Measurements from ENCODE around the gene TMC6. TPM values are rescaled to one million over a fixed set of nuclear protein-coding genes. Genes with fewer than 3 reads are reported as not detected.

Gene TMC6
- total and polyA plus RNA-seq, 2 donors = 19.5 to 23.4 TPM

DNA sequence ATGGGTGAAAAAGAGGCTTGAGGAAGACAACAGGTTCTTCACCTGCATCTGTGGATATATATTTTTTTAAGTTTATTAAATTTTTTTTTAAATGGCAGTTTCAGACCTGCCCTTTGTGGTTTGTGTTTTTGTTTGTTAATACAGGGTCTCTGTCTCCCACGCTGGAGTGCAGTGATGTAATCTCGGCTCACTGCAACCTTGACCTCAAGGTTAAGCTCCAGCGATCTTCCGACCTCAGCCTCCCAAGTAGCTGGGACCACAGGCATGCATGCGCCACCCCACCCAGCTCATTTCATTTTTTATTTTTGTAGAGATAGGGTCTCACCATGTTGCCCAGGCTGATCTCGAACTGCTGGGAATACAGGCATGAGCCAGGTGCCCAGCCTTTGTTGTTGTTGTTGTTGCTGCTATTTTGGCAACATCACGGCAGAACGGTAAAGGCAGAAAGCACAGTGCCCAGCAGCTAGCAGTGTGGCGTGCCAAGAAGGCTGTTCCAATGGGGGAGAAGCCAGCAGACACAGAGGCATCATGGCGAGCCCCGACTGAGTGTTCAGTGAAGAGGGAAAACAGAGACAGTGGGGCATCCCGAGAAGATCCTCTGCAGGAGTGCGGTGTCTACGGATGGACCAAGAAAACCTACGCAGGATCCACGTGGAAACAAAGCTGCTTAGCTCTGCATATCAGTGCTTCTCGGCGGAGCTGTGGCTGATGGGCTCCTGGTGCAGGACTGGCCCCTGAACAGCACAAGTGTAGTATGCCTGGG, 19.6 kb downstream of the TMC6 start:
- 73% methylated on average over 18 of the region's 18 CpGs for WGBS
- H3K4me1 ChIP-seq (ENCODE audit: insufficient read depth) = peaks cover 2% of the 10 kb centered on the region
- H3K36me3 ChIP-seq (ENCODE audit: insufficient read depth) = no peaks in the 10 kb centered on the region
- no peak overlapping the region for H3K4me3 ChIP-seq (ENCODE audit: low read depth, low read length)
- no peak for DNase-seq (ENCODE audit: extremely low spot score)
- no peak overlapping the region for H3K27ac ChIP-seq (ENCODE audit: low read depth)

- no peak for DNase-seq (ENCODE audit: extremely low spot score)
- WGBS = 94% methylated on average over 21 of the region's 21 CpGs
- no peak overlapping the region for H3K4me3 ChIP-seq (ENCODE audit: low read depth, low read length)
- H3K27ac ChIP-seq (ENCODE audit: low read depth) = no peak overlapping the region
- no peaks in the 10 kb centered on the region for H3K36me3 ChIP-seq (ENCODE audit: insufficient read depth)
- peaks cover 2% of the 10 kb centered on the region for H3K4me1 ChIP-seq (ENCODE audit: insufficient read depth)
Measured at GRCh38 chr17:78107976-78108725, 20.4 kb downstream of the TMC6 start.

- WGBS = 66% methylated on average over 10 of the region's 10 CpGs
- no peak overlapping the region for H3K27ac ChIP-seq (ENCODE audit: low read depth)
- peaks cover 2% of the 10 kb centered on the region for H3K4me1 ChIP-seq (ENCODE audit: insufficient read depth)
- H3K4me3 ChIP-seq (ENCODE audit: low read depth, low read length) = no peak overlapping the region
- no peaks in the 10 kb centered on the region for H3K36me3 ChIP-seq (ENCODE audit: insufficient read depth)
- DNase-seq (ENCODE audit: extremely low spot score) = no peak
Measured at GRCh38 chr17:78107457-78107856, 21.1 kb downstream of the TMC6 start.

DNA sequence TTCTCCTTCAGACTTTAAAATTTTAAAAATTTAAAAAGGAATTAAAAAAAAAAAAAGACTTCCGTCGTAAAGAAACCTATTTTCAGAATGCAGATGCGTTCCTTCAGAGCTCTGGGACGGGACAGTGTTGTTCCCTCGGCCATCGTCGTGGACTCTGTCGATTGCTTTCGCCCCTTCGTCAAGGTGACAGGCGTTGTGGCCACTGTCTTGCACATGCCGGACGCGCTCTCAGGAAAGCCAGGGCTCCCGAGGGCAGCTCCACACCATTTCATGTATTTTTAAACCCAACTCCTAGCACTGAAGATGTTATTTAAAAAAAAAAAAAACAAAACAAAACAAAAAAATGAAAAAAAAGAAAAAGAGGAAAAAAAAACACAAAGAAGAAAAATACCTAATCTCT, 22.3 kb downstream of the TMC6 start:
- H3K36me3 ChIP-seq (ENCODE audit: insufficient read depth) = no peaks in the 10 kb centered on the region
- peaks cover 2% of the 10 kb centered on the region for H3K4me1 ChIP-seq (ENCODE audit: insufficient read depth)
- no peak for DNase-seq (ENCODE audit: extremely low spot score)
- no peak overlapping the region for H3K27ac ChIP-seq (ENCODE audit: low read depth)
- no peak overlapping the region for H3K4me3 ChIP-seq (ENCODE audit: low read depth, low read length)
- WGBS = 86% methylated on average over 15 of the region's 15 CpGs

- Histone ChIP-seq H3K4me1 (ENCODE audit: insufficient read depth) (peaks cover 2% of the 10 kb centered on the region), H3K4me3 (ENCODE audit: low read depth, low read length) (no peak overlapping the region), H3K36me3 (ENCODE audit: insufficient read depth) (no peaks in the 10 kb centered on the region), H3K27ac (ENCODE audit: low read depth) (no peak overlapping the region)
- DNase-seq (ENCODE audit: extremely low spot score) = no peak
- 55% methylated on average over 13 of the region's 13 CpGs for WGBS
Measured at GRCh38 chr17:78105551-78105950, 23.0 kb downstream of the TMC6 start.

DNA sequence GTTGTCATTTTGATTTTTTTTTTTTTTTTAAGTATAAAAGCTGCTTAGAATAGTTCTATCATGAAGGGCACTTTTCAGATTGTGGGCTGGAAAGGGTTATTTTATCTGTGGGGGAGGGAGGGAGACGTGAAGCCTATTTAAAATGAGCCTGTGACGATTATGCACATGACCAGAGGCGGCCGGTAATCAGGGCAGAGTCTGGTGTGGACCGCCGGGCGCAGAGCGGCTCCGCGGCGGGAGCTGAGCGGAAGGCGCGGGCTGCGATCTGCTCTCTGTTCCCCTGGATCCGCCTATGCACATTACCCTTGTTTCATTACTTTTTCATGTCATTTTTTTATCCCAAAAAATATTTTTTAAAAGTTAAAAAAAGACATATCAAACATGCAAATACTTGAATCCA, 23.5 kb downstream of the TMC6 start:
- DNase-seq (ENCODE audit: extremely low spot score) = no peak
- no peak overlapping the region for H3K27ac ChIP-seq (ENCODE audit: low read depth)
- H3K4me3 ChIP-seq (ENCODE audit: low read depth, low read length) = no peak overlapping the region
- 82% methylated on average over 16 of the region's 16 CpGs for WGBS
- H3K4me1 ChIP-seq (ENCODE audit: insufficient read depth) = peaks cover 2% of the 10 kb centered on the region
- H3K36me3 ChIP-seq (ENCODE audit: insufficient read depth) = no peaks in the 10 kb centered on the region

DNA sequence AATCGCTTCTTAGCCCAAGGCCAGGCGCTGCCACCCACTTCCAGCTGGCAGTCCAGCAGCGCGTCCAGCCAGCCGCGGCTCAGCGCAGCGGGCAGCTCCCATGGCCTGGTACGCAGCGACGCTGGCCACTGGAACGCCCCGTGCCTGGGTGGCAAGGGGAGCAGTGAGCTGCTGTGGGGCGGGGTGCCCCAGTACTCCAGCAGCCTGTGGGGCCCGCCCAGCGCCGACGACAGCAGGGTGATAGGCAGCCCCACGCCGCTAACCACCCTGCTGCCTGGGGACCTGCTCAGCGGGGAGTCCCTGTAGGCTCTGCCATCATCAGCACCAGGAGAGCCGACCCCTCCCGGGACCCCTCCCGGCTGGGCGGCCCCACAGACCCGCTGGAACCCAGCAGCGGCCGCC, 24.0 kb downstream of the TMC6 start:
- DNase-seq (ENCODE audit: extremely low spot score) = no peak
- WGBS = 97% methylated on average over 28 of the region's 28 CpGs
- no peak overlapping the region for H3K27ac ChIP-seq (ENCODE audit: low read depth)
- no peaks in the 10 kb centered on the region for H3K36me3 ChIP-seq (ENCODE audit: insufficient read depth)
- no peak overlapping the region for H3K4me3 ChIP-seq (ENCODE audit: low read depth, low read length)
- peaks cover 2% of the 10 kb centered on the region for H3K4me1 ChIP-seq (ENCODE audit: insufficient read depth)

DNA sequence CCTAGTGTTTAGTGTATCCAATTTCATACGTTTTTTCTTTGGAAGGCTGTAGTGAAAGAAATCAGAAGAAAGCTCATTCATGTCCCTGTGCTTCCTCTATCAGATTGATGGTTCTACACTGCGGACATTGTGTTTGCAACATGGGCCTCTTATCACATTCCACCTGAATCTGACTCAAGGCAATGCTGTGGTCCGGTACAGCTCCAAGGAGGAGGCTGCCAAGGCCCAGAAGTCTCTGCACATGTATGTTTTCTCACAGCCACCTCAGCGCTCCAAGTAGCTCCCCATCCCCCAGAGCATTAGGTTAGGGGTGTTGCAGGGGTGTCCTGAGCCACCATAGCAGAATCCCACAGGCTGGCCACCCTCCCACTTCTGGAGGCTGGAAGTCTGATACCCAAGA, 25.2 kb downstream of the TMC6 start:
- Histone ChIP-seq H3K27ac (ENCODE audit: low read depth) (no peak overlapping the region), H3K36me3 (ENCODE audit: insufficient read depth) (no peaks in the 10 kb centered on the region), H3K4me1 (ENCODE audit: insufficient read depth) (peaks cover 2% of the 10 kb centered on the region), H3K4me3 (ENCODE audit: low read depth, low read length) (no peak overlapping the region)
- DNase-seq (ENCODE audit: extremely low spot score) = no peak
- 57% methylated on average over 4 of the region's 4 CpGs for WGBS

GRCh38 chr17:78101542-78101941, 27.0 kb downstream of the TMC6 start:
- no peak for DNase-seq (ENCODE audit: extremely low spot score)
- Histone ChIP-seq H3K27ac (ENCODE audit: low read depth) (no peak overlapping the region), H3K4me3 (ENCODE audit: low read depth, low read length) (no peak overlapping the region), H3K4me1 (ENCODE audit: insufficient read depth) (no peaks in the 10 kb centered on the region), H3K36me3 (ENCODE audit: insufficient read depth) (no peaks in the 10 kb centered on the region)
- 91% methylated on average over 10 of the region's 10 CpGs for WGBS

DNA sequence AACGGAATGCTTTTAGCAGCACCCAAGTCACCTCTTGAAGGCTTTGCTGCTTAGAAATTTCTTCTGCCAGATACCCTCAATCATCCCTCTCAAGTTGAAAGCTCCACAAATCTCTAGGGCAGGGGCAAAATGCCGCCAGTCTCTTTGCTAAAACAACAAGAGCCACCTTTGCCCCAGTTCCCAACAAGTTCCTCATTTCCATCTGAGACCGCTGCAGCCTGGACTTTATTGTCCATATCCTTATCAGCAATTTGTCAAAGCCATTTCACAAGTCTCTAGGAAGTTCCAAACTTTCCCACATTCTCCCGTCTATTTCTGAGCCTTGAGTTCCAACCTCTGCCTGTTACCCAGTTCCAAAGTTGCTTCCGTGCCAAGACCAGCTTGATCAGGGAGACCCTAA, 27.4 kb downstream of the TMC6 start:
- WGBS = 81% methylated on average over 5 of the region's 5 CpGs
- no peak for DNase-seq (ENCODE audit: extremely low spot score)
- Histone ChIP-seq H3K36me3 (ENCODE audit: insufficient read depth) (no peaks in the 10 kb centered on the region), H3K4me3 (ENCODE audit: low read depth, low read length) (no peak overlapping the region), H3K4me1 (ENCODE audit: insufficient read depth) (no peaks in the 10 kb centered on the region), H3K27ac (ENCODE audit: low read depth) (no peak overlapping the region)

DNA sequence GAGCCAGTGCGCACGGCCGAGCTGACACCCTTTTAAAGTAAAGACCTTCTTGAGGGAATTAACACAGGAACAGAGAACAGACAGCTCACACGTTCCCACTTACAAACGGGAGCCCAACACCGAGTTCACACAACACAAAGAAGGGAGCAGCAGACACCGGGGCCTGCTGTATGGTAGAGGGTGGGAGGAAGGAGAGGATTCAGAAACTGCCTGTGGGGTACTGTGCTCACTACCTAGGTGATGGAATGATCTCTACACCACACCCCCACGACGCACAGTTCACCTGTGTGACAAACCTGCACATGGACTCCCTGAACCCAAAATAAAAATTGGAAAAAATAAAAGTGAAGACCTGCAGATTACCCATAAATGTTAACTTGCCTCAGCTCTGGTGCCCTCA, 32.5 kb downstream of the TMC6 start:
- WGBS = 94% methylated on average over 9 of the region's 9 CpGs
- no peak for DNase-seq (ENCODE audit: extremely low spot score)
- no peaks in the 10 kb centered on the region for H3K4me1 ChIP-seq (ENCODE audit: insufficient read depth)
- no peak overlapping the region for H3K27ac ChIP-seq (ENCODE audit: low read depth)
- H3K4me3 ChIP-seq (ENCODE audit: low read depth, low read length) = no peak overlapping the region
- H3K36me3 ChIP-seq (ENCODE audit: insufficient read depth) = peaks cover 2% of the 10 kb centered on the region

GRCh38 chr17:78095035-78095434, 33.5 kb downstream of the TMC6 start:
- 97% methylated on average over 6 of the region's 6 CpGs for WGBS
- peaks cover 2% of the 10 kb centered on the region for H3K36me3 ChIP-seq (ENCODE audit: insufficient read depth)
- H3K27ac ChIP-seq (ENCODE audit: low read depth) = no peak overlapping the region
- H3K4me1 ChIP-seq (ENCODE audit: insufficient read depth) = no peaks in the 10 kb centered on the region
- DNase-seq (ENCODE audit: extremely low spot score) = no peak
- H3K4me3 ChIP-seq (ENCODE audit: low read depth, low read length) = no peak overlapping the region

DNA sequence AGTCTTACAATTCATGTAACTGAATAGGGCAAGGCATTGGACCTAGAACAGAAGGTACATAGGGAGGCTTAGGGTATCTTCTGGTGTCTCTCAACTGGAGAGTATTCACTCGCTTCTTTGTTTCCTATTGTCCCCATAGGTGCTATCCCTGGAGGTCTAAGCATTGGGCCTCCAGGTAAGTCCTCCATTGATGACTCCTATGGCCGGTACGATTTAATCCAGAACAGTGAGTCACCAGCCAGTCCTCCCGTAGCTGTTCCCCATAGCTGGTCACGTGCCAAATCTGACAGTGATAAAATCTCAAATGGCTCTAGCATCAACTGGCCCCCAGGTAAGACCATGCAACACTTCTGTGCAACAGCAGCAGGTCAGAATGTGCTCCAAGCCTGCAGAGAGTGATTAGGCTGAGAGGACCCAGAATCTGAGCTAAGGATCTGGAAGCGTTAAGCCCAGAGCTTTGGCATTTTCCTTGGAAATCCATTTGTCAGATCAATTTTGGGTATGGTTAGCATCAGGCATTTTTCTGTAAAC, 35.7 kb downstream of the TMC6 start:
- no peak overlapping the region for H3K27ac ChIP-seq (ENCODE audit: low read depth)
- H3K36me3 ChIP-seq (ENCODE audit: insufficient read depth) = peaks cover 2% of the 10 kb centered on the region
- DNase-seq (ENCODE audit: extremely low spot score) = no peak
- no peak overlapping the region for H3K4me3 ChIP-seq (ENCODE audit: low read depth, low read length)
- H3K4me1 ChIP-seq (ENCODE audit: insufficient read depth) = no peaks in the 10 kb centered on the region
- WGBS = 78% methylated on average over 6 of the region's 6 CpGs
